ENCODE measurements around the gene PLP1.

Gene PLP1

DNA sequence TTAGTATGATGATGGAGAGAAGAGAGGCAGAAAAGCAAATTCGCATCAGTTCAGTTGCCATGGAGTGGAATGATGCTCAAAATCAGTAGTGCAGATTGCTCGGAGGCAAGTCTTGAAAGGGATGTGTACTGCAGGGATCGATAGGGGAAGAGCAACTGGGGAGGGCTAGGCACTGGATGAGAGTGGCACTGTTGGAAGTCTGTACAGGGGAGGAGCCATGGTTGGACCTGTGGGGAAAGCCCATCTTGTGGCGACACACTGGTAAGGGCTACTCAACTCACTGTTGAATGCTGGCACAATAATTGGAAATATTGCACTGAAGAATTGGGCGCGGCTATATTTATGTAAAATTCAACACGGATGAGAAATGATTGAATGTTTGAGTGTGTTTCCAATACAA, 54.2 kb downstream of the PLP1 start:
- DNase-seq (ENCODE audit: low spot score): no peak

DNA sequence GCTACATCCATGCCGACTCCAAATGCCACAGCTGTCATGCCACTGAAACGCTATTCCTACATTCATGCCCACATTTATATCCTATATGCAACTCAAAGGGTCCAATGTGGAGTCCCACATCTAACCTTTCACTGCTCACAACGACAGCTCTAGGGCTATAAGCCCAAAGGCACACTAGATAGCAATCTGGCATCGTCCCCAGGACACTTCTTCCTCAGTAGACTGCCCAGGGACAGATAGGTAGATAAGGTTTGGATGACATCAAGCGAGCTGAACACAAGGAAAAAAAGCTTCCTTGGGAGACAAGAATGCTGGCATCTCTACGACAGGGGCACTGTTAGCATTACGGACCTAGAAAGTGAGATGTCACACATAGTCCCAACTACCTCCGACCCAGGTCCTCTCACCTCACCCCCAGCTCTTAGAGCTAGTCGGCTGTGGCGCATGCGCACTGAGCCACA, 54.7 kb downstream of the PLP1 start:
- no peak for DNase-seq (ENCODE audit: low spot score)

DNA sequence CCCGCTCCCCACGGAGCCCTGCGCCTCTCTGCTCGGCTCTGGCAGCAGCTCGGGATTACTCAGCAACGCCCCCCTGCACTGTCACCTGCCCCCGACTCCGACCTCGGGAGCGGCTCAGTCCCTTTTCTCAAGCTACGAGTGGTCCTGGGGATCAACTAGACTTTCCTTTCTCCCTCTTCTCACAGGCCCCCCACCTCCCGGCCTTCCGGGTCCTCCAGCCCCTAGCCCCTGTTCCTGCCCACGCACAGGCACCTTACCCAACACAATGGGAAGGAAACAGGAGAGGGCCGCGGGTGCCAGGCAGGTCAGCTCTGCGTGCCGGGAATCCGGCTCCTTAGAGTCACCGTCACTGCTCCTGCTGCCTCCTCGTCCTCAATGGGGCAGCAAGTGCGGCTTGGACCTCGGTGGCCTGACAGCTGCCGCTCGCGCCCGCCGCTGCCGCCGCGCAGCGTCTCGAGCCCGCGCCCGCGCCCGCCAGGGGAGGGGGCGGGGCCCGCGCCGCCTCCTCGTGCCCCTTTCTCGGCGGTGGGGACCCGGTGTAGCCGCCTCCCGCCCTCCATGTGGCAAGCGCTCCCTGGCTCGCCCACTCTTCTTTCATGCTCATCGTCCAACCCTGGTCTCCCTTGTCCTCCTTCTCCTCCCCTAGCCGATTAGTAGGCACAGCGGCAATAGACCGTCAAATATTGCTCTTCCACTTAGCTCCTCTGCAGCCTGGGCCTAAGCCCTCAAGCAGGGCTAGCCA, 55.3 kb downstream of the PLP1 start, which contains the start of gene RAB9B:
RAB9B (minus strand) TSS at position 455 of the 742 bp plus-strand sequence. CDS start 6,473 bp downstream, outside the sequence.
- DNase-seq (ENCODE audit: low spot score): peak; percentile 86

DNA sequence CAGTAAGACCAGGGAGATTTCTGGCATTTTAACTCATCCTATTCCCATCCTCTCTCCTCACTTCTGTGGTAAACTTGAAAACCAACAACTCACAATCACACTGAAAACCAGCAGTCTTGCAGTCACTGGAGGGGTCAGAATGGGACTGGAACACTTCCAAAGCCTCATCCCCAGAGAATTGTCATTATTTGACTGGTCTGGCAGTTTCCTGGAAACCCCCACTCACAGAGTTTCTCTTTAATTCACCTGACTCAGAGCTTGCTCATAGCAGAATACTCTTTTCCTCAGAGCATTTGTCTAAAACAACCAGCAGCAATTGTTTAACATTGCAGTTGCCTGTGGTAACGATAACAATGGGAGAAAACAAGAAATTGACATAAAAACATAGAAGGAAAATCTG, 62.8 kb downstream of the PLP1 start:
- DNase-seq (ENCODE audit: low spot score): no peak

All from ecto neural progenitor cell (in vitro differentiated cells).